ENCODE measurements around the gene FEM1A. TPM values are rescaled to one million over a fixed set of nuclear protein-coding genes. Genes with fewer than 3 reads are reported as not detected.

The FEM1A gene
- total and polyA plus RNA-seq, 2 of the 13 experiments (the other 11 are each of a cell fraction or from before 2014, with no cell fraction given): 3.2 to 10.8 TPM

- TF ChIP-seq ZNF281 (CRISPR knock-in tag; IDR thresholded peaks at IDR 0.05; ENCODE audit: borderline replicate concordance): peak; percentile 89
- TF ChIP-seq ATF1 (CRISPR knock-in tag; IDR thresholded peaks at IDR 0.05): no peak
- no peak for TF ChIP-seq HBP1 (CRISPR knock-in tag; IDR thresholded peaks at IDR 0.05; ENCODE audit: low read depth)
- no peak for TF ChIP-seq ZNF768 (CRISPR knock-in tag; IDR thresholded peaks at IDR 0.05)
- peak; percentile 68; the same call in 1 of the 2 replicates for TF ChIP-seq SMAD1 (CRISPR knock-in tag; IDR thresholded peaks at IDR 0.05; ENCODE audit: borderline replicate concordance, low read depth)
- peak; percentile 64 for TF ChIP-seq GATAD2A (CRISPR knock-in tag; IDR thresholded peaks at IDR 0.05)
- no peak for TF ChIP-seq CEBPB (IDR thresholded peaks at IDR 0.05; ENCODE audit: borderline replicate concordance, low read depth, low read length)
- no peak for TF ChIP-seq ZNF775 (CRISPR knock-in tag; IDR thresholded peaks at IDR 0.05; ENCODE audit: borderline replicate concordance)
- TF ChIP-seq KLF13 (CRISPR knock-in tag; IDR thresholded peaks at IDR 0.05): no peak
- TF ChIP-seq ZNF598 (CRISPR knock-in tag; IDR thresholded peaks at IDR 0.05; ENCODE audit: borderline replicate concordance): 0 out of 2 replicates have a peak, but pooled peaks have one; percentile 33
- no peak for TF ChIP-seq NR2F6 (IDR thresholded peaks at IDR 0.05)
- peak; percentile 42; the same call in 1 of the 2 replicates for TF ChIP-seq NR2F6 (CRISPR knock-in tag; IDR thresholded peaks at IDR 0.05)
- peak; percentile 53; the same call in 1 of the 2 replicates for TF ChIP-seq TFE3 (CRISPR knock-in tag; IDR thresholded peaks at IDR 0.05)
- TF ChIP-seq SALL1 (CRISPR knock-in tag; IDR thresholded peaks at IDR 0.05): peak; percentile 84
- TF ChIP-seq JUN (CRISPR knock-in tag; IDR thresholded peaks at IDR 0.05): no peak
- TF ChIP-seq ZNF574 (CRISPR knock-in tag; IDR thresholded peaks at IDR 0.05): peak; percentile 59
- TF ChIP-seq KLF9 (CRISPR knock-in tag; IDR thresholded peaks at IDR 0.05; ENCODE audit: low read depth): no peak
- no peak for TF ChIP-seq MAFF (IDR thresholded peaks at IDR 0.05; ENCODE audit: low read depth, low read length)
Measured at GRCh38 chr19:4759388-4760284, 31.9 kb upstream of the FEM1A start (continued).
